Activated T-cell treated with anti-CD3 and anti-CD28 coated beads for 4 hours (primary cell): ENCODE results near the gene MAP3K7CL.

Experiments
- DNase-seq: peaks from one replicate; pipeline ENCODE4 v3.0.0-alpha.2; 2020

The MAP3K7CL gene, protein sequence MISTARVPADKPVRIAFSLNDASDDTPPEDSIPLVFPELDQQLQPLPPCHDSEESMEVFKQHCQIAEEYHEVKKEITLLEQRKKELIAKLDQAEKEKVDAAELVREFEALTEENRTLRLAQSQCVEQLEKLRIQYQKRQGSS

DNA sequence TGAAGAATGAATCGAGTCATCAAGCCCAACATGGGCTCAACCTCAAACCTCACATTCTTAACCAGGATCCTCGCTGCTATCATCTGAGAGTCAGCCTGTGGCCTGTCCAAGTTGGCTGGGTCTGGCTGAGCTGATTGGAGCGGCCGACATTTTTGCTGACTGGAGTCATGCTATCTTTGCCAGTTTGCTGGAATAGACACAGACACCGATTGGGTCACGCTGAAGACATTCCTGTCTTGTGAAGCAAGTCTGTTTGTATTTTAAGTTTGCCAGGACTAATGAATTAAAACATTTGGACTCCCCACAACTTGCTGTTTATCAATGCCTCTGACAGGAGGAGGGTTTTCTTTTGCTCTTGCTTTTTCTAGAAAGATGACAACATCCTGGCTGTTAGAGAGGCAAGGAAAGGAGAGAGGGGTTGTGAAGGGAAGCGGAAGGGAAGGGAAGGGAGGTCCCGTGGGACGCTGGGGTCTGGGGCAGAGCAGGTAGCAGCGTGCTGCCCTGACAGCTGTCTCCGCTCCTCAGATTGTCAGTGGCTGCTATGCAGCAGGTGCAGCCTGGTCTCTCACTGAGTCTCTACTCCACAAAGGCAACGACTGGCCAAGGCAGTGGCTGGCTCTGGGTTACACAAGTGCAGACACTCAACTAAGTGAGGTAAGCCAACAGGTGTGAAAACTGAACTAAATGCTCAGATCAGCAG is at the start of gene MAP3K7CL:
TSS of gene MAP3K7CL (plus strand) at position 375 of the 700 bp plus-strand sequence. CDS start 2,701 bp downstream, outside the sequence.
- DNase-seq = no peak

DNA sequence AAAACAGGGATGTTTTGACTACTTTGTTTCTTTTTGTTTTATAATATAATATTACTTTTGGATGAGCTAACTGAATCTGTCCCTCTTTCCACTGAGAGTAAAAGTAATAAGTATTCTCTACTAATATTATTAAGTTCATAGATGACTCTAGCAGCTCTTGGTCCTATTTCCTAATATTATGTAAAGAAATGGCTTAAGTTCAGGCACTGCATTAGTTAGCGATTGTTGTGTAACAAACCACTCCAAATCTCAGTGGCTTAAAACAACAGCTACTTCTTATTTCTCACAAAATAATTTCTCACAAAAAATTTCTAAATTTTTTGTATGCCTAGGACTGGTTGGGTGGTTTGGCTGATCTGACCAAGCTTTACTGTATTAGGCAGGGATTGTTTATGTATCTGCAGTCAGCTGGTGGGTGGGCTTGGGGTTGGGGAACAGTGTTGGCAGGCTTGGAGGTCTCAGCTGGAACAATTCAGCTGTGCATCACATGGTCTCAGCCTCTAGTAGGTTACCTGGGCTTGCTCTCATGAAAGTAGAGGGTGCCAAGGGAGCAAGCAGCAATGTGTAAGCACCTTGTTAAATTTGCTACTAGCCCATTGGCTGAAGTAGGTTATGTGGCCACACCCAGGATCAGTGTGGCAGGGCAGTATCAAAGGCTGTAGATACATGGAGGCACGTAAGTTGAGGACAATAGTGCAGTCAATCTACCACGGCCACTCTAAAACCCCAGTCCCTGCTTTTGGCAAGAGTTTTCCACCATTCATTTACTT is 48.2 kb upstream of the MAP3K7CL start:
- no peak for DNase-seq

DNA sequence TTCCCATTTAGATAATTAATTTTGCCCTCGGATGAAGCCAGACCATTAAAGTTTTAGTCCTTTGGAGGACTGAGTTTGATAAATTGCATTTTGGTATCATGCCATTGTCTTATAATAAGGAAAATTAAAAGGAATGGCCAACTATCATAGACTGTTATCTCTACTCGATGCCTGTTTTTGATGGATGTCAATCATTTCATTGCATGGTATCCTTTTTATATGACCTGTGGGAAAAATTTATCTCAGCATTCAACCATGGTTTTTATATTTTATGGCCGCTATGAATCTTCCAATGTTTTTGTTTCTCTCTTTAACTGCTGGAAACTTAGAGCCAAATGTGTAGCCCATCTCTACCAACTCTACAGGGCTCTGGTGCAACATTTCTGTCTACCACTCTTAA is 47.1 kb upstream of the MAP3K7CL start:
- DNase-seq = no peak

DNA sequence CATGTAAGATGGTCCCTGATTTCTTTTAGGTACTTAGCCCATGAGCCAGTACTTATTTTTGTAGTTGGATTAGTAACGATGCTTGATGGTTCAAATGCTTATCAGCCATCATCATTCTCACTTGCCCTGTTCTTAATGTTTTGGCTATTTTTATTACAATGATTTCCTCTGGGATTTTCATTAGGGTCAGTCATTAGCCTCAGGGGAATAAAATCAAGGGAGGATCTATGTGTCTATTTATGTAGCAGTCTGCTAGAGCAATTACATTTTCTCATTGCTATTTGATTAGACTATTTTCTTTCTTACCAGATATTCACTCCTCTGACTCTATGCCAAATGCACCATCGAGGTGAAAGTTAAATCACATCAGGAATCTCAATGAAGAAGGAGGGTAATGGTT is 46.1 kb upstream of the MAP3K7CL start:
- DNase-seq = no peak

DNA sequence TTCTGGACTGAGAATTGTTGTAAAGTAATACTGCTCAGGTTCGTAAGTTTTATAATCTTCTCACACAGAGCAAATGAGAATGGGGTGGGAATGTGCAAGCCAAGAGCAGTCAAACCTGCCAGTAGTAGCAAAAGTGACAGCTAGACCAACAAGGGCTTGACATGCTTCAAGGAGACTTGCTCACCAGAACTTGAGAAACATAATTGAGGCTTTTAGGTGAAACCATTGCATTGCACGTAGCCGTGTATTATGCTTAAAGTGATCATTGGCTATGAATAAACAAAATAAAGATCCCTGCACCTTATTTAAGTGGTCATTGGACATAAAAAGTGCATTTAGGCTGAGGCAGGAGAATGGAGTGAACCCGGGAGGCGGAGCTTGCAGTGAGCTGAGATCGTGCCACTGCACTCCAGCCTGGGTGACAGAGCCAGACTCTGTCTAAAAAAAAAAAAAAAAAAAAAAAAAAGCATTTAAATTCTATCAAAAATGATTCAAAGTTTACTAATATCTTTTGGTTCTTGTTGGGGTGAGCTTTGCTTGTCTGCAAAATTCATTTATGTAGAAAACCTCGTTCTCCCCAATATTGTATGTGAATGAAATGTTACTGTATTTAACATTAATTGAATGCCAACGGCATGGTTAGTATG is 45.2 kb upstream of the MAP3K7CL start:
- no peak for DNase-seq

DNA sequence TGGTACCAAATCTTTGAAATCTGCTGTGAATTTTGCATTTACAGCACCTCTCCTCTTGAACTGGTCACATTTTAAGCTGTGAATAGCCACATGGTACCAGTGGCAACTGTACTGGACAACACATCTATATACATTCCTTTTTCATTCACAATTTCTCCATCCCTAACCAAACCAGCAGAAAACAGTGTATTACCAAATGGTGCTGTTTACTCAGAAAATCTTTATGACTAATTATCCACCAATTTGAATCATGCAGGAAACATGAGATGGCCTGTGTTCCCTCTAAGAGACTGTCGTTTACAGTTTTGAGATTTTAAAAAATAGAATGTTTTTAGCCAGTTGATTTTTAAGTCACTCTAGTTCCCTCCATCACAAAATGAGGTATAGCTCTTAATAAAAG is 39.4 kb upstream of the MAP3K7CL start:
- no peak for DNase-seq

DNA sequence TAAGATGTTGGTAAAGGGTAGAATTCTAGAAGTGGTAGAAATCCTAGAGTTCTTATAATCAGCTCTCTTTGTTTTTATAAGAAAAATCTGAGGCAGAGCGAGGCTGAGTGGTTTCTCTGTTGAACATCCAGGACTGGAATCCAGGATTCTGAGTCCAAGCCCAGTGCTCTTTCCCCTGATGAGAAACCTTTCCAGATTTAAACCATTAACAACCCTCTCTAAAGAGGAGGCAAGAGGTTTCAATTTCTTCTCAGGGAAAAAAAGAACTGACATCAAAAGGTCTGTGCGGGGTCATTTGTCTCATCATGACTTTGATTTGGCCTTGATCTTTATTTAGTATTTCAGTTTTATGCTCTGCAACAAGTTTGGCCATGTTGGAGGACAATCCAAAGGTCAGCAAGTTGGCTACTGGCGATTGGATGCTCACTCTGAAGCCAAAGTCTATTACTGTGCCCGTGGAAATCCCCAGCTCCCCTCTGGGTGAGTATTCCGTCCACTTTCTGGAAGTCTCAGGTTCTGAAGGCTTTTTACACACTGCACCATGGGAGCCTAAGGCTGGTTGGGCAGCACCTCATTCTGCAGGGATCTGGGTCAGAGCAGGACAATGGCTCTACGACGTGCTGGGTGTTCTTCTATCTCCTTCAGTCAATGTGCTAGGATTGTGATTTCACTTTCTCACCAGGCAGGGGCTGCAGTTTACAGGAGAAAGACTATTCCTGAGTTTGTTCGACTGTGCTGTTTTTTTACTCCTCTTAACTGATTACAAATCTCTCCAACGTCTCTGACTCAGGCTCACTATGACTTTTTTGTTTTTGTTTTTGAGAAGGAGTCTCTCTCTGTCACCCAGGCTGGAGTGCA is 38.1 kb upstream of the MAP3K7CL start:
- DNase-seq = no peak

DNA sequence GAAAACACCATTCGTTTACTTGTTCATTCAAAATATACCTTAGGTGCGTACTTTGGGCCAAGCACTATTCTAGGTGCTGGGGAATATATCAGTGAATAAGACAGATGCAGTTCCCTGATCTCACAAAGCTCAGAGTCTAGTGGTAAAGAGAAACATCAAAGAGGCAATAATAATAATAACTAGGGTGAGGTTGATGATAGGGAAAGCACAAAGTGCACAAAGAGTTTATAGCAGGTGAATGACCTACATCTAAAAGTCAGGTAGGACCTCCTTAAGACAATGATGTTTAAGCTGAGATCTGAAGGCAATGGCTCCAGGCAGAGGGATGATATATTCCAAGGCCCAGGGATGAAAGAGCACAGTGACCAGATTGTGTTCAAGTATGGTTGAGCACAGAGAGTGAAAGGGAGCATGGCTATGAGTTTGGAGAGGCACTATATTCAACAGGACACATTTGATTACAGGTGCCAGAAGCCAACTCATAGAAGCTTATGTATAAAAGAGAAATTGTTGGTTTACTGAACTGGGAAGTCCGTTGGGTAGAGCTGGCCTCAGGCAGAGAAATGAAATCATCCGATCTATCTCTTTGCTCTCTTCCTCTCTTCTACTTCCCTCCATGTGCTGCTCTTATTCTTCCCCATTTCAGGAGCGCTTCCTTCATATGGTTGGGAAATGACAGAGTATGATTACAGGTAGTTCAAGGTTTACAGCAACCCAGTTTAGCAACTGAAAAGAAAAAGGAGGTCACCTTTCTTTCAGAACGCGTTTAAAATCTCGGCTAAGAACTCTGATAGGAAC is 34.0 kb upstream of the MAP3K7CL start:
- no peak for DNase-seq

DNA sequence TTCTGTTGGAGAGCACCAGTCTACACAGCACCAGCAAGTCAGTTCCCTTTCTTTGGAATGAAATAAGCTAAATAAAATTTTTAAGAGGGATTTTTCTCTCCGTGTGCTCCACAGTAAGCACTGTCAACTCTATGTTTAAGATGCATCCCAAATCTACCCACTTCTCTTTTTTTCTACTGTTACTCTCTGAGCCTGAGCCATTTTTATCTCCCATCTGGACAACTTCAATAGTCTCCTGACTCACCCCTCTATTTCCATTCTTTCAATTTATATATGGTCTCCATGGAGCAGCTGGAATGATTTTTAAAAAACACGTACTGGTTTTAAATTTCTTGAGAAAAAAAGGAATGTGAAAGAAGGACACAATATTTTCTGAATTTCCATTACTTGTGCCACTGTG is 32.3 kb upstream of the MAP3K7CL start:
- DNase-seq = no peak

DNA sequence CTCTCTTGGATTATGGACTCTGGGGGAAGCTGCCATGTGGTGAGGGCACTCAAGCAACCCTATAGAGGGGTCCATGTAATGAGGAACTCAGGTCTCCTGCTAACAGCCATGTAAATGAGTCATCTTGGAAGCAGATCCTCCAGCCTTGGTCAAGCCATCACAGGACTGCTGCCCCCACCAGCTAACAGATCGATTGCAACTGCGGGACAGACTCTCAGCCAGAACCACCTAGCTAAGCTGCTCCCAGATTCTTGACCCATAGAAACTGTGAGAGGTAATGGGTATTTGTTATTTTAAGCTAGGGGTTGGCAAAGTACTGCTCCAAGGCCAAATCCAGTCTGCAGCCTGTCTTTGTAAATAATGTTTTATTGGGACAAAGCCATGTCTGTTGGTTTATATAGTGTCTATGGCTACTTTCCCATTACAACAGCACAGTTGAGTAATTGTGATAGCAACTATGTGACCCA is 27.6 kb upstream of the MAP3K7CL start:
- no peak for DNase-seq

DNA sequence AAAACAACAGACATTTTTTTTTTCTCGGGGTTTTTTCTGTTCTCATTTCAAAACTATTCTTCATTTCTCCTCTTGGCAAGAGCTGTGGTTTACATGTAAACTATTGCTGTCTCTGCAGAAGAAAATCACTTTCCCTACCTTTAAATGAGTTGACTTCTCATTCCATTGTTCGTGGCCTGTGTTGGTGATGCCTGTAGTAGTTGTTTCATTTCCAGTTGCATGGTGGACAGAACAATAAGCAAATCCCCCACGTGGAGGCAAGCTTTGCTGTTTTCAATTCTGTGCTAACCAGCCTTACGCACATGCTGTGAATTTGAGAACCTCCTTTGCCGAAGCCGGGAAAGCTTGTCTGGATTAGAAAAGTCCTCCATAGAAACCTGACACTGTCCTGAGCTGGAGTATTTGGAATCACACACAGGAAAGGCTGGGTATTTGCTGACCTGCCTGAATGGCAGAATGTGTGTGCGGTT is 26.2 kb upstream of the MAP3K7CL start:
- no peak for DNase-seq

DNA sequence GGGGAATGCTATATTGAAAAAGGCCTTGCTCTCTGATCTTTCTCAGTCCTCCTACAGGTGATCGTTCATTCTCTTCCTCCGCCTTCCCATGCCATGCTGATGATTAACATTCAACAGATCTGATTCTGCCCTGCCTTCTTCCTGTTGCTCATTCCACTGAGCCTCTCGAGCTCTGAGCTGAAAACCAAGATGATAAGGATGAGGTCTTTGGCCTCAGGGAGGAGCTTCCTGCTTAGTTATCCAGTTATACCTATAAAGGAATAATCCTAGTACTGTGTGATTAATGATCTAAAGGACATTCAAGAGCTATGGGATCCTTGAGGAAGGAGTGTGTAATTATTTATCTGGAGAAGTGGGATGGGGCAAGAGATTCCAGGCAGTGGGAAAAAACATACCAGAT is 25.2 kb upstream of the MAP3K7CL start:
- no peak for DNase-seq

DNA sequence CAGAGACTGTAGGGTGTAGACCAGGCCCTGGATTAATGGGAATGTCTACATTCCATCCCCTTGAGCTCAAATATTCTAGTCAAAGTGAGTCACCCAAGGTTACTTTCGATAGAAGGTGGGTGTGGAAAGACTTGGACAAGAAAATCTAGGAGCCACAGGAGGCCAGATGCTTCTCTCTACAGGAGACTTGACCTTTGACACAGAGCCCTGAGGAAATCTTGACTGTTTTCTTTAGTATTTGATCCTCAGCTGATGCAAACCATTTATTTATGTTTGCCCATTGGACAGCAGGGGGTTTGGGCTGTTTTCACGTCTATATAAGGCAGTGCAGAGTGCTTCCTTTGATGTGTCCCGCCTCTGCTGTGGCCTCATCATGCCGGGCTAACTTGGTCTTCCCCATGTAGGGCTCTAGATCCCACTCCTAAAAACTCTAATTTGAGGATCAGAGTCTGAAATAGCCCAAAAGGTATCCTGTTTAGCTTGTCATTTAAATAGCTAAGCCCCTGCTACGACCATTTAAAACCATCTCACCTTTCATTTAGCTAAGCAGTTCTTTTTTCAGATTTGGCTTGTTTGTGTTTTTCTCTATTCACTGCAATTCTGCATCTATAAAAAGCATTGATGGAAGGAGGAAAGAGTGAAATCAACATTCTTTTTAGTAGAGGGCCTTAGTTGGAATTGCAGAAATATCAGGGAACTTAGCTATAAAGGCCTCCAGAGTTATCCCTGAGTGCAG is 15.5 kb upstream of the MAP3K7CL start:
- no peak for DNase-seq

DNA sequence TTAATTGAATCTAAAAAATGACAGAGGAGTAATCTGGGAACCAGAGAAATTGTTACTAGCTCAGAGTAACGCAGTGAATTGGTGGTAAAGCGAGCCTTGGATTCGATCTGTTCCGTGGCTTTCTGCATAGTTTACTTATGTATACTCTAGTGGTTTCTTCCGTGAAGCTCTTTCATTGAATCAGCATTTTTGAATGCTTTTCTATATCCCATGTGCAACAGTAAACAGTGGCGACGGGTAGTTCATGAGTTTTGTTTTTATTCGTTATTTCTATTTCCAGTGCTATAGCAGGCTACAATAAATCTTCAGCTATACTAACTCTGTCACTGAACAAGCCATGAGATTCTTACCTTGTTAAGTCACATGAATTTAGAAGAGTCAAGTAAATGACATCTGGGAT is 14.5 kb upstream of the MAP3K7CL start:
- DNase-seq = no peak

DNA sequence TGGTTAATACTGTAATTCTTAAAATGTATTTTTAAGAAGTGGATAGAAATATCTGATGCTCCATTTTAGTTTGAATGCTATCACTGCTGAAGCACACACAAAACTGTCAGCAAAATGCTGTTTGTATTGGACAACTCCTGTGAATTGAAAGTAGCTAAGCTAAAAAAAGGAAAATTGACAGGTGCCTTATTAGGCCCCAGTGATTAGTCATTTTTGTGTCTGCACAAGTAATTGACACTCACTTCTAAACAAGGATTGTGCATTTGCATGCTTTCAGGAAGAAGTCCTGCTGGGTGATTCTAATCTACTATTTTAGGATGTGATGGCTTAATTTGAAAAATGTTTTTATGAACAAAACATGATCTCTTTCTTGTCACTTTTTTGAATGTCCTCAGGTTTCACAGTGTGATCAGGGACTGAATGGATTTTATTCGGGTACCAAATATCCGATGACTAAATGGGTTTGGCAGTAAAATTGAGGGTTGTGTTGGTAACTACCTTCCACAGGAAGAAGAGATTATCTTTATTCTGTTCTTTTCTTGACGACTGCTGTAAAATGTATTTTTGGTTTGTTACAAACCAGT is 13.0 kb upstream of the MAP3K7CL start:
- no peak for DNase-seq

DNA sequence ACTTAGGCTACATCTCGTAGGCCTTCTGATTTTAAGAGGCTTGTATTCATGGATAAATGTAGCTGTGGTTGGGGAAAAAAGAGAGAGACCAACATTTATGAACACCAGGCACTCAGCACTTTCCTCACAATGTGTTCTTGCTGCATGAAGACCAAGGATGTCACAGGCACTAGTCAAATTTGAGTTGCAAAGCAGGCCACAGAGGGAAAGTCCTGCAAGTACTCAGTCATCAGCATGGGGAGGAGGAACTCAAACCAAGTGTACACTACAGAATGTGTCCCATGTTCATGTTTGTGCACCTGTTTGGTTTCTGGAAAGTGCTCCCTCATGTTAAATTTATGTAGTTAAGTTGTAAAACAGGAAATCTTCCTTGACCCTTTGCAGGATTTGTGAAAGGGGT is 8.7 kb upstream of the MAP3K7CL start:
- no peak for DNase-seq

DNA sequence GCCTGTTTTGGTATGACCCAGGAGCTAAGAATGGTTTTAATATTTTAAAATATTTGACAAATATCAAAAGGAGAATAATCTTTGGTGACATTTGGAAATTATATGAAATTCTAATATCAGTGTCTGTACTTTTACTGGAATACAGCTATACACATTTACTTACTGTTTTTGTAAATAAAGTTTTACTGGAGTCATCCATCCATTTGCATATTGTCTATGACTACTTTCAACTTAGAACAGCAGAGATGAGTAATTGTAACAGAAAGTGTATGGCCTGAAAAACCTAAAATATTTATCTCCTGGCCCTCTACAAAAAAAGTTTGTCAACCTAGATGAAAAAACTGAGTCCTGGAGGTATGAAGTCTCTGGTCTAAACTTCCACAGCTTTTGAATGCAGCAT is 5.8 kb upstream of the MAP3K7CL start:
- DNase-seq = no peak

DNA sequence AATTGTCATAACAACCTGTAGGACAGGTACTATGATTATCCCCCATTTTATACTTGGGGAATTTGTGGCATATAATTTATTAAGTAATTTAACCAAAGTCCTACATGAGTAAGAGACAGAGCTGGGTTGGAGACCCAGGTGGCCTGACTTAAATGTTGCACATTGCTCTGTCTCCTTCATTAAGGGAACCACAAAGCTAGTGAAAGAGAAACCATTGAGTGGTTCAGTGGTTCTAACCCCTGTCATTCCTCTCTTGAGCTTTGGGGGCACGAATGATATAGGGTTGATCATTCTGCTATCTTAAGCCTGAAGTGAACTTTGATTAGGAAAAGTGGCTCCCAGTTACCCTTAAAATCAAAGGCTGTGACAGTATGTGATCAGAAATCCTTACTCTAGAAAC is 5.3 kb upstream of the MAP3K7CL start:
- DNase-seq = no peak

DNA sequence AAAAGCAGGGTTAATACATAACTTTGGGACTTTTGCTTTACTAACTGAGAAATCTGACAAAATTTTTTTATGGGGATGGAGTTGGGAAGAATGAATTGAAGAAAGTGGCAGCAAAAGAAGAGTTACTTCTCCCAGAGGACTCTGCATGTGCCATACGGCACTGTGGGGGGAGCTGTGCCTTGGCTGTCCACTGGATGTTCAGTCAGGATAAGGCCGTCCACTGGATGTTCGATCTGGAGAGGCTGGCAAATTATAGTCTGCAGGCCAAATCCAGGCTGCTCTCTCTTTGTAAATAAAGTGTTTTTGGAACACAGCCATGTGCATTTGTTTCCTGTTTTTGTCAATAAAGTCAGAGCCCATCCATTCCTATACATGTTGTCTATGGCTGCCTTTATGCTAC is 4.5 kb upstream of the MAP3K7CL start:
- no peak for DNase-seq

DNA sequence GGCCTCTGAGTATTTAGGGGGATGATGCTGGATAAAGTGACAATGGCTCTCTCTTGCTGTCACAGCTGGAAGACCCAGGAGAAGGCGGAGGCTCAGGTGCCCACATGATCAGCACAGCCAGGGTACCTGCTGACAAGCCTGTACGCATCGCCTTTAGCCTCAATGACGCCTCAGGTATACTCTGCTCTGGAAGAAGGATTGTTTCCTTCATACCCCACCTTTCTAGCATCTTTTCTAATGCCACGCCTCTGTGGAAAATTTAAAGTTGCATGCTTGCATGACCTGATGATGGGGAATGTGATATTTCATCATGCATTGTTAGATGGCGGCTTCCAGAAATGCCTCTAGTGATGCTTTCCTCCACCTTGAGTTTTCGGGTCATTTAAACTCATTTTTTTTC is 2.8 kb downstream of the MAP3K7CL start:
- no peak for DNase-seq

DNA sequence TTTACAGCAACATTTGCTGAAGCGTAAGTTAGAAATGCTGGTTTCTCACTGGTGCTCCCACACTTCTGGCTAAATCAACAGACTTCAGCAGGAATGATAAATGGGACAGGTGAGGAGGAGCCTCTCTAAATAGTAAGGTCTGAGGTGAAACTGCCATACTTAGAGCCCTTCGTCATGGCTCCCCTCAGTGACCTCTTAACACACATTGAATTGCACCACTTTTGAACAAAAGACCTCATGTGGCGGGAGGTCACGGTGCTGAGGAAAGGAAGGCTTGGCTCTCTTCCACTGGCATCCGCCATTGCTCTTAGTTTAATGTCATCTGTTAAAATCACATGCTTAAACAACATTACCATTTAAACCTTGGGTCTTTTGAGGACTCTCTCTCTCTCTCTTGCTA is 3.4 kb downstream of the MAP3K7CL start:
- no peak for DNase-seq
